Measurements from ENCODE around the gene GDF15. TPM values are rescaled to one million over a fixed set of nuclear protein-coding genes. Genes with fewer than 3 reads are reported as not detected.

Gene GDF15
- total RNA-seq, 1 experiment from 2014 or later: 425 TPM

- no peaks in the 10 kb centered on the region for H3K27me3 ChIP-seq (ENCODE audit: insufficient read depth, low read length)
- ATAC-seq (no peak), DNase-seq (ENCODE audit: low read depth, low spot score) (no peak)
- H3K4me1 ChIP-seq (ENCODE audit: control insufficient read depth in 1 of 2, insufficient read depth in 2 of 2, low read length in 2 of 2): peaks cover 4 to 12% of the 10 kb centered on the region in 2 experiments; a peak in 3 of 4 replicates
- no peak for TF ChIP-seq POLR2A (IDR thresholded peaks at IDR 0.05; ENCODE audit: borderline replicate concordance, extremely low read depth, insufficient read depth, insufficient read length)
- TF ChIP-seq SIN3A (IDR thresholded peaks at IDR 0.05; ENCODE audit: low read depth): no peak
- TF ChIP-seq REST (IDR thresholded peaks at IDR 0.05; ENCODE audit: low read depth): no peak
- TF ChIP-seq ZFX (IDR thresholded peaks at IDR 0.05): no peak
- TF ChIP-seq SRF (IDR thresholded peaks at IDR 0.05; ENCODE audit: low read depth): no peak
- no peak for TF ChIP-seq ELF1 (IDR thresholded peaks at IDR 0.05; ENCODE audit: borderline replicate concordance, low read depth)
- no peak for TF ChIP-seq ATF3 (IDR thresholded peaks at IDR 0.05)
- H3K79me2 ChIP-seq (ENCODE audit: insufficient read depth, low read length): peaks cover 18% of the 10 kb centered on the region
- POLR2A ChIA-PET: no interaction called here
- H4K20me1 ChIP-seq (ENCODE audit: insufficient read depth): no peaks in the 10 kb centered on the region
- RAD21 ChIA-PET (ENCODE audit: low non-redundant PET in 1 of 2, low total read pairs in 2 of 2, uncharacterized antibody in 2 of 2, unreplicated experiment in 2 of 2): no interaction called here
- no TSS peak for BruUV-seq (replicated peaks)
- no peak overlapping the region for H3K9ac ChIP-seq (ENCODE audit: low read length)
- no peaks in the 10 kb centered on the region for H3K9me2 ChIP-seq (ENCODE audit: insufficient read depth)
- no peak overlapping the region; the same call in 1 of the 2 replicates for H3K27ac ChIP-seq (ENCODE audit: low read depth, low read length)
- no peak overlapping the region for H3K4me2 ChIP-seq (ENCODE audit: low read length)
- no peak overlapping the region for H3K4me3 ChIP-seq (replicated peaks in 1 of 2; ENCODE audit: low read depth in 1 of 2, low read length in 2 of 2)
- intact Hi-C loops (cut with micrococcal nuclease): no loop called here
- H3K36me3 ChIP-seq (ENCODE audit: control insufficient read depth in 1 of 2, insufficient read depth in 2 of 2, low read length in 2 of 2): peaks cover 1 to 5% of the 10 kb centered on the region in 2 experiments; a peak in 3 of 4 replicates
- H2AFZ ChIP-seq (ENCODE audit: low read depth, low read length, poor library complexity, severe bottlenecking): no peak overlapping the region
- CTCF ChIA-PET: no interaction called here
- H3K9me3 ChIP-seq (ENCODE audit: control insufficient read depth in 1 of 2, insufficient read depth in 1 of 2, low read depth in 1 of 2, low read length in 2 of 2): no peaks in the 10 kb centered on the region
These were observed 44.6 kb downstream of the GDF15 start for GRCh38 chr19:18430417-18431144.

Data from HCT116 (cell line).